ENCODE measurements around the gene EFL1.

EFL1 gene

GRCh38 chr15:82168296-82168695, 94.2 kb downstream of the EFL1 start:
- Histone ChIP-seq H3K27me3 (ENCODE audit: control insufficient read depth in 1 of 2, insufficient read depth in 2 of 2, low read length in 2 of 2) (no peaks in the 10 kb centered on the region), H3K27ac (ENCODE audit: low read depth, low read length) (no peak overlapping the region), H3K4me1 (ENCODE audit: control insufficient read depth in 1 of 2, insufficient read depth in 2 of 2, low read length in 2 of 2) (no peaks in the 10 kb centered on the region), H3K36me3 (ENCODE audit: control insufficient read depth in 1 of 2, insufficient read depth in 2 of 2, low read length in 2 of 2) (peaks cover 0 to 9% of the 10 kb centered on the region in 2 donors), H3K4me3 (ENCODE audit: low read depth in 1 of 2, low read length in 2 of 2) (no peak overlapping the region), H3K9ac (ENCODE audit: low read depth in 1 of 2, low read length in 2 of 2) (no peak overlapping the region), H3K9me3 (ENCODE audit: control insufficient read depth in 1 of 2, low read length in 2 of 2) (no peaks in the 10 kb centered on the region)

GRCh38 chr15:82165948-82166376, 96.6 kb downstream of the EFL1 start:
- Histone ChIP-seq H3K9me3 (ENCODE audit: control insufficient read depth in 1 of 2, low read length in 2 of 2) (no peaks in the 10 kb centered on the region), H3K4me3 (ENCODE audit: low read depth in 1 of 2, low read length in 2 of 2) (no peak overlapping the region), H3K36me3 (ENCODE audit: control insufficient read depth in 1 of 2, insufficient read depth in 2 of 2, low read length in 2 of 2) (peaks cover 6 to 24% of the 10 kb centered on the region in 2 donors), H3K27me3 (ENCODE audit: control insufficient read depth in 1 of 2, insufficient read depth in 2 of 2, low read length in 2 of 2) (no peaks in the 10 kb centered on the region), H3K9ac (ENCODE audit: low read depth in 1 of 2, low read length in 2 of 2) (no peak overlapping the region), H3K4me1 (ENCODE audit: control insufficient read depth in 1 of 2, insufficient read depth in 2 of 2, low read length in 2 of 2) (no peaks in the 10 kb centered on the region), H3K27ac (ENCODE audit: low read depth, low read length) (no peak overlapping the region)

GRCh38 chr15:82159922-82160321, 102.6 kb downstream of the EFL1 start:
- H3K36me3 ChIP-seq (ENCODE audit: control insufficient read depth in 1 of 2, insufficient read depth in 2 of 2, low read length in 2 of 2) = peaks cover 12 to 41% of the 10 kb centered on the region in 2 donors
- H3K9ac ChIP-seq (ENCODE audit: low read depth in 1 of 2, low read length in 2 of 2) = no peak overlapping the region
- H3K9me3 ChIP-seq (ENCODE audit: control insufficient read depth in 1 of 2, low read length in 2 of 2) = no peaks in the 10 kb centered on the region
- H3K27me3 ChIP-seq (ENCODE audit: control insufficient read depth in 1 of 2, insufficient read depth in 2 of 2, low read length in 2 of 2) = no peaks in the 10 kb centered on the region
- no peaks in the 10 kb centered on the region for H3K4me1 ChIP-seq (ENCODE audit: control insufficient read depth in 1 of 2, insufficient read depth in 2 of 2, low read length in 2 of 2)
- H3K4me3 ChIP-seq (ENCODE audit: low read depth in 1 of 2, low read length in 2 of 2) = no peak overlapping the region
- H3K27ac ChIP-seq (ENCODE audit: low read depth, low read length) = no peak overlapping the region

- Histone ChIP-seq H3K9ac (ENCODE audit: low read depth in 1 of 2, low read length in 2 of 2) (no peak overlapping the region), H3K36me3 (ENCODE audit: control insufficient read depth in 1 of 2, insufficient read depth in 2 of 2, low read length in 2 of 2) (peaks cover 12 to 41% of the 10 kb centered on the region in 2 donors), H3K27me3 (ENCODE audit: control insufficient read depth in 1 of 2, insufficient read depth in 2 of 2, low read length in 2 of 2) (no peaks in the 10 kb centered on the region), H3K27ac (ENCODE audit: low read depth, low read length) (no peak overlapping the region), H3K4me1 (ENCODE audit: control insufficient read depth in 1 of 2, insufficient read depth in 2 of 2, low read length in 2 of 2) (no peaks in the 10 kb centered on the region), H3K4me3 (ENCODE audit: low read depth in 1 of 2, low read length in 2 of 2) (no peak overlapping the region), H3K9me3 (ENCODE audit: control insufficient read depth in 1 of 2, low read length in 2 of 2) (no peaks in the 10 kb centered on the region)
Measured at GRCh38 chr15:82158811-82159210, 103.7 kb downstream of the EFL1 start.

- Histone ChIP-seq H3K9ac (ENCODE audit: low read depth in 1 of 2, low read length in 2 of 2) (no peak overlapping the region), H3K27me3 (ENCODE audit: control insufficient read depth in 1 of 2, insufficient read depth in 2 of 2, low read length in 2 of 2) (no peaks in the 10 kb centered on the region), H3K9me3 (ENCODE audit: control insufficient read depth in 1 of 2, low read length in 2 of 2) (no peaks in the 10 kb centered on the region), H3K4me3 (ENCODE audit: low read depth in 1 of 2, low read length in 2 of 2) (no peak overlapping the region), H3K27ac (ENCODE audit: low read depth, low read length) (no peak overlapping the region), H3K4me1 (ENCODE audit: control insufficient read depth in 1 of 2, insufficient read depth in 2 of 2, low read length in 2 of 2) (no peaks in the 10 kb centered on the region), H3K36me3 (ENCODE audit: control insufficient read depth in 1 of 2, insufficient read depth in 2 of 2, low read length in 2 of 2) (peaks cover 14 to 24% of the 10 kb centered on the region in 2 donors)
Measured at GRCh38 chr15:82150645-82151044, 111.9 kb downstream of the EFL1 start.

GRCh38 chr15:82146990-82147461, 115.5 kb downstream of the EFL1 start:
- Histone ChIP-seq H3K4me3 (ENCODE audit: low read depth in 1 of 2, low read length in 2 of 2) (no peak overlapping the region), H3K36me3 (ENCODE audit: control insufficient read depth in 1 of 2, insufficient read depth in 2 of 2, low read length in 2 of 2) (peaks cover 11 to 18% of the 10 kb centered on the region in 2 donors), H3K9ac (ENCODE audit: low read depth in 1 of 2, low read length in 2 of 2) (no peak overlapping the region), H3K4me1 (ENCODE audit: control insufficient read depth in 1 of 2, insufficient read depth in 2 of 2, low read length in 2 of 2) (no peaks in the 10 kb centered on the region), H3K27me3 (ENCODE audit: control insufficient read depth in 1 of 2, insufficient read depth in 2 of 2, low read length in 2 of 2) (no peaks in the 10 kb centered on the region), H3K9me3 (ENCODE audit: control insufficient read depth in 1 of 2, low read length in 2 of 2) (no peaks in the 10 kb centered on the region), H3K27ac (ENCODE audit: low read depth, low read length) (no peak overlapping the region)

GRCh38 chr15:82146576-82146975, 116.0 kb downstream of the EFL1 start:
- H3K4me3 ChIP-seq (ENCODE audit: low read depth in 1 of 2, low read length in 2 of 2) = no peak overlapping the region
- H3K9ac ChIP-seq (ENCODE audit: low read depth in 1 of 2, low read length in 2 of 2) = no peak overlapping the region
- no peaks in the 10 kb centered on the region for H3K27me3 ChIP-seq (ENCODE audit: control insufficient read depth in 1 of 2, insufficient read depth in 2 of 2, low read length in 2 of 2)
- peaks cover 7 to 14% of the 10 kb centered on the region in 2 donors for H3K36me3 ChIP-seq (ENCODE audit: control insufficient read depth in 1 of 2, insufficient read depth in 2 of 2, low read length in 2 of 2)
- H3K9me3 ChIP-seq (ENCODE audit: control insufficient read depth in 1 of 2, low read length in 2 of 2) = no peaks in the 10 kb centered on the region
- no peaks in the 10 kb centered on the region for H3K4me1 ChIP-seq (ENCODE audit: control insufficient read depth in 1 of 2, insufficient read depth in 2 of 2, low read length in 2 of 2)
- no peak overlapping the region for H3K27ac ChIP-seq (ENCODE audit: low read depth, low read length)

- Histone ChIP-seq H3K9me3 (ENCODE audit: control insufficient read depth in 1 of 2, low read length in 2 of 2) (no peaks in the 10 kb centered on the region), H3K9ac (ENCODE audit: low read depth in 1 of 2, low read length in 2 of 2) (no peak overlapping the region), H3K27me3 (ENCODE audit: control insufficient read depth in 1 of 2, insufficient read depth in 2 of 2, low read length in 2 of 2) (no peaks in the 10 kb centered on the region), H3K36me3 (ENCODE audit: control insufficient read depth in 1 of 2, insufficient read depth in 2 of 2, low read length in 2 of 2) (peaks cover under 1 to 1% of the 10 kb centered on the region in 2 donors), H3K27ac (ENCODE audit: low read depth, low read length) (no peak overlapping the region), H3K4me3 (ENCODE audit: low read depth in 1 of 2, low read length in 2 of 2) (no peak overlapping the region), H3K4me1 (ENCODE audit: control insufficient read depth in 1 of 2, insufficient read depth in 2 of 2, low read length in 2 of 2) (no peaks in the 10 kb centered on the region)
Measured at GRCh38 chr15:82143390-82144385, 118.8 kb downstream of the EFL1 start.

GRCh38 chr15:82140886-82141285, 121.6 kb downstream of the EFL1 start:
- Histone ChIP-seq H3K36me3 (ENCODE audit: control insufficient read depth in 1 of 2, insufficient read depth in 2 of 2, low read length in 2 of 2) (peaks cover 17 to 19% of the 10 kb centered on the region in 2 donors), H3K27ac (ENCODE audit: low read depth, low read length) (no peak overlapping the region), H3K4me1 (ENCODE audit: control insufficient read depth in 1 of 2, insufficient read depth in 2 of 2, low read length in 2 of 2) (no peaks in the 10 kb centered on the region), H3K9ac (ENCODE audit: low read depth in 1 of 2, low read length in 2 of 2) (no peak overlapping the region), H3K4me3 (ENCODE audit: low read depth in 1 of 2, low read length in 2 of 2) (no peak overlapping the region), H3K9me3 (ENCODE audit: control insufficient read depth in 1 of 2, low read length in 2 of 2) (no peaks in the 10 kb centered on the region), H3K27me3 (ENCODE audit: control insufficient read depth in 1 of 2, insufficient read depth in 2 of 2, low read length in 2 of 2) (no peaks in the 10 kb centered on the region)

GRCh38 chr15:82139823-82140268, 122.7 kb downstream of the EFL1 start:
- Histone ChIP-seq H3K9me3 (ENCODE audit: control insufficient read depth in 1 of 2, low read length in 2 of 2) (no peaks in the 10 kb centered on the region), H3K4me1 (ENCODE audit: control insufficient read depth in 1 of 2, insufficient read depth in 2 of 2, low read length in 2 of 2) (no peaks in the 10 kb centered on the region), H3K4me3 (ENCODE audit: low read depth in 1 of 2, low read length in 2 of 2) (no peak overlapping the region), H3K27me3 (ENCODE audit: control insufficient read depth in 1 of 2, insufficient read depth in 2 of 2, low read length in 2 of 2) (no peaks in the 10 kb centered on the region), H3K36me3 (ENCODE audit: control insufficient read depth in 1 of 2, insufficient read depth in 2 of 2, low read length in 2 of 2) (peaks cover 17 to 24% of the 10 kb centered on the region in 2 donors), H3K9ac (ENCODE audit: low read depth in 1 of 2, low read length in 2 of 2) (no peak overlapping the region), H3K27ac (ENCODE audit: low read depth, low read length) (no peak overlapping the region)

Data from duodenal mucosa (tissue), 2 donors.